GM13976 (cell line): ENCODE data around the gene ADGRA1.

ENCODE experiments used
- DNase-seq: peaks from one replicate; pipeline ENCODE4 v3.0.0; 2012; ENCODE audit warnings: low spot score
- CTCF ChIP-seq: IDR thresholded peaks from 2 replicates; pipeline ENCODE4 v1.5.1; 2012; ENCODE audit warnings: borderline replicate concordance, mild to moderate bottlenecking; ENCODE audit not compliant: insufficient read depth; ENCODE audit errors: extremely low read depth, missing control alignments, control extremely low read depth
- in situ Hi-C: fragments of 300-500 bp; cut with MboI; formaldehyde crosslinking; loops from one replicate; pipeline ENCODE4 v1.12.0; 2022; ENCODE audit warnings: low sequenced_read_pairs, mixed read lengths, inconsistent platforms; ENCODE audit not compliant: unreplicated experiment

Gene ADGRA1

GRCh38 chr10:133102415-133103095 is 14.8 kb downstream of the ADGRA1 start:
- in situ Hi-C loops, result no loop called here
- DNase-seq, result no peak
- no peak for TF ChIP-seq CTCF

DNA sequence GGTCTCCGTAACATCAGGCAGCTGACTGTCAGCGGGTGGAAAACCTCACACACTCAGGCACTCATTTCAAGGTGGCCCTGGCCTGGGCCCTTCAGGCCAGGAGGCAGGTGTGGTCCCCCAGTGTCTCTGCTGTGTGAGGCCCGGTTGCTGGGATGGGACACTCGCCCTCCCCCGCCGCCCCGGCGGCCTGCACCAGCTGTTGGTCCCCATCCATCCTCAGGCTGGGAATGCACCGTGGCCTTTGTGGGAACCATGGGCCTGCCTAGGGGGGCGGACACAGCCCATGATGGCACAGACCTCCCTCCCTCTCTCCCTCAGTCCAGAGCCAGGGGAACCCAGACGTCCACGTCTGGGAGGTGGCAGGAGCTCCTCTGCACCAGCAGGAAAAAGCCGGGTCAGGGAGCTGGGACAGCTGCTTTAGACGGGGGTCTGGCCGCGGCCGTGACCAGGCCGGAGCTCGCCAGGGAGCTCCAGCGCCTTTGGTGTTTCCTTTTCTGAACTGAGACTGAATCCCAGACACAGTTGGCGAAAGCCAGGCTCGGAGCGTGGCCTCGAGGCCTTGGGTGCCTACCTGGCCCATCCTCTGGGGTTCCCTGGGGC is 15.7 kb downstream of the ADGRA1 start:
- no peak for DNase-seq
- in situ Hi-C loops, result no loop called here
- no peak for TF ChIP-seq CTCF

DNA sequence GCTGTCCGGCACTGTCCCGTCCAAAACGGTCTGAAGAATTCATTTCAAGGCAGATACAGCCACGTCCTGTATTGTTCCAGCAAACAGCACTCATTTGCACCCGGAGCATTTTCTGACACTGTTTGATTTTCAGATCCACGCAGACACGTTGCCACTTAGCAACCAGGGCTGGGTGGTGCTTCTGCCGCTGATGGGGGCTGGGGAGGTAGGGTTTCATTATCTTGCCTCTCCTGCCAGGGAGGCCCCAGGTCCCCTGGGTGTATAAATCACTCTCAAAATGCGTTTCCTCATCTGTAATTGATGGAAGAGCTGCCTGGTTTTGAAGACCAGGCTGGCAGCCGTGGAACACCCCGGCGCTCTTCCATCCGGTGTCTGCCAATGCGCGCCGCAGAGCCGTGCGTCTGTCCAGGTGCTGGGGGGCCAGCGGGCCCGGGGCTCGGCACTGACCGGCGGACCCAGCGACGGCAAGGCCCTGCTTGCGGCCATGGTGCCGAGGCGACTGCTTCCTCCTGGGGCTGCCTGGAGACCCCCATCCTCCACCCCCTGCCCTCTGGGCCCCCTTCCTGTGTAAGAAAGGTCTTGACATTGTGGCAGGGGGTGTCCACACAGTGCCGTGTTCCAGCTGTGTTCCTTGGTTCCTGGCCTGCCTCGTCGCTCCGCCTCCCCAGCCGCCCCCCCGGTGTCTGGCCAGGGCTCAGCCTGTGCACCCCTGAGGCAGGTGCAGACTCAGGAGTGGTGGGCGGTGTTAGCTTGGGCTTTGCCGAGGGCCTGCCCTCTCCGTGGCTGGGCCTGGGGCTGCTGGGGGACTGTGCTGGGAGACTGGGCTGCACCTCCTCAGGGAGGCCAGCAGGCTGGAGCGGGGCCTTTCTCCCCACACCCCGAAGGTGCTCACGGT is 16.6 kb downstream of the ADGRA1 start:
- in situ Hi-C loops, result no loop called here
- TF ChIP-seq CTCF, result no peak
- DNase-seq, result no peak

DNA sequence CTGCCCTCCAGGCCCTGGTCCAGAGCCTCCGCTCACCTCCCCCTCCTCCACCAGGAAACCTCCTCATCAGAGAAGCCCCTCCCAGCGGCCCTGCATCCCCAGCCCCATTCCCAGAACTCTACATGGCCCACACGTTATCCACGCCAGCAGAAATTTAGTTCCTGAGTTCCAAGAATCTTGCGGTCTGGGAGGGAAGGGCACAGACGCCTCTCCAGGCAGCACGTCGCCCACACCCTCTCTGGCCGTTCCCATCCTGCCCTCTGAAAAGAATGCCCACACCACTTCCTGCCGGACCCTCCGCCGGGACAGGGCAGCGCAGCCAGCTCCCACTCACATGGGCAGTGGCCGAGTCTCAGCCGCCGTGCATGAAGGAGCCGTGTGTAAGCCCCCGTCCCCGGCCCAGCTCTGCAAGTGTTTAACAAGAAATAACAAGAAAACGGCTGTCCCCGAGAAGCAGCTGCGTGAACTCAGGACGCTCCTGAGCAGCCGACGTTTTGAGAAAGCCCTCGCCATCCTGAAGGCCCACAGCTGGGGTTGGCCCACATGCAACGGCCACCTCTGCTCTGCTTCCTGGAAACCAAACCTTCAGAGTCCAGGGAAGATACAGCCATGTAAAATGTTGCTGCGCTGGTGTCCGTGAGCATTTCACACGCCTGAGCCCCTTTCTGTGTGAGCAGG is 17.4 kb downstream of the ADGRA1 start:
- in situ Hi-C loops, result no loop called here
- DNase-seq, result no peak
- TF ChIP-seq CTCF, result no peak

DNA sequence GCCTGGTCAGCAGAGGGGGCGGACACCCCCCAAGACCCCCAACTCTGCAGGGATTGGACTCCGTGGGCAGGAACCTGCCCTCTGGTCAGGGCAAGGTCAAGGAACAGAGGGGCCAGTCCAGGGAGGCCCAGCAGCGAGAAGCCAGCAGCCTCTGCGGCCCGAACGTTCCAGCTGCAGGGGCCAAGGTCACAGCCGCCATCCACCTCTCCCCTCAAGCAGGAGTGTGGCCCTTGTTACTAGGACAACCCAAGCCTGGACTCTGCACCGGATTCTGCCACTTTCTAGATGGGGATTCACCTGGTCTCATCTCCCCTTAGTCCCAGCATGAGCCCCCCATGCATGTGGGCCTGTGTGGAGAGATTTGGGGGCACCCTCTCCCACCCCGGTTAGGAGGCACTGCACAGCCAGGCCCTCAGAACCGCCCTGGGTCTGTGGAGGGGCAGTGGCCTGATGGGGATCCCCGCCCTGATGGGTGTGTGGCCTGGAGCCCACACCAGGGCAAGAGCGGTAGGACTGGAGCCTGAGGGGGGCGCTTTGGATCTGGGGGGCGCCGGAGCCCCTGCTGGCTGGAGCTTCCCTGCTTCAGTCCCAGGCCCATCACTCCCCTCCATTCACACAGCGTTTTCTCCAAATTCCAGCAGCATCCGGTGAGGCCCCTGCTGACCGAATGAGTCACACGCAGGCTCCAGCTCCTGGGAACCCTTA is 18.1 kb downstream of the ADGRA1 start:
- in situ Hi-C loops, result no loop called here
- no peak for TF ChIP-seq CTCF
- DNase-seq, result no peak

- no peak for TF ChIP-seq CTCF
- no peak for DNase-seq
- in situ Hi-C loops, result no loop called here
Observed at GRCh38 chr10:133106516-133106915, 18.8 kb downstream of the ADGRA1 start.
